ENCODE results near the gene TCF20.

Gene TCF20

GRCh38 chr22:42268852-42269410 lies 1.5 kb downstream of the TCF20 start:
- H3K9ac ChIP-seq (ENCODE audit: insufficient read length, low read depth), result peak overlapping the region; percentile 86
- DNase-seq (ENCODE audit: low read depth, low spot score), result no peak
- no peaks in the 10 kb centered on the region for H3K36me3 ChIP-seq (ENCODE audit: insufficient read depth, insufficient read length, low read length)
- H3K4me1 ChIP-seq (ENCODE audit: insufficient read depth, insufficient read length), result peaks cover 5% of the 10 kb centered on the region
- H3K4me3 ChIP-seq (ENCODE audit: insufficient read length, low read depth), result peak overlapping the region; percentile 75
- TF ChIP-seq SUZ12 (IDR thresholded peaks at IDR 0.05; ENCODE audit: extremely low read depth, insufficient read depth, insufficient read length) (no peak), YY1 (IDR thresholded peaks at IDR 0.05; ENCODE audit: insufficient read depth, insufficient read length) (no peak), ZNF274 (IDR thresholded peaks at IDR 0.05; ENCODE audit: low read depth, low read length) (no peak)
- no peaks in the 10 kb centered on the region for H3K9me3 ChIP-seq (ENCODE audit: insufficient read depth, low read length)
- no peaks in the 10 kb centered on the region for H3K27me3 ChIP-seq (ENCODE audit: insufficient read depth, insufficient read length)

- Histone ChIP-seq H3K9ac (ENCODE audit: insufficient read length, low read depth) (no peak overlapping the region), H3K27me3 (ENCODE audit: insufficient read depth, insufficient read length) (no peaks in the 10 kb centered on the region), H3K4me3 (ENCODE audit: insufficient read length, low read depth) (no peak overlapping the region), H3K36me3 (ENCODE audit: insufficient read depth, insufficient read length, low read length) (no peaks in the 10 kb centered on the region), H3K4me1 (ENCODE audit: insufficient read depth, insufficient read length) (no peaks in the 10 kb centered on the region), H3K9me3 (ENCODE audit: insufficient read depth, low read length) (no peaks in the 10 kb centered on the region)
- no peak for DNase-seq (ENCODE audit: low read depth, low spot score)
- TF ChIP-seq ZNF274 (IDR thresholded peaks at IDR 0.05; ENCODE audit: low read depth, low read length) (no peak), SUZ12 (IDR thresholded peaks at IDR 0.05; ENCODE audit: extremely low read depth, insufficient read depth, insufficient read length) (no peak), YY1 (IDR thresholded peaks at IDR 0.05; ENCODE audit: insufficient read depth, insufficient read length) (no peak)
Measured at GRCh38 chr22:42265321-42265720, 5.1 kb downstream of the TCF20 start.

- H3K9ac ChIP-seq (ENCODE audit: insufficient read length, low read depth), result no peak overlapping the region
- H3K4me1 ChIP-seq (ENCODE audit: insufficient read depth, insufficient read length), result no peaks in the 10 kb centered on the region
- H3K4me3 ChIP-seq (ENCODE audit: insufficient read length, low read depth), result no peak overlapping the region
- no peaks in the 10 kb centered on the region for H3K9me3 ChIP-seq (ENCODE audit: insufficient read depth, low read length)
- no peaks in the 10 kb centered on the region for H3K36me3 ChIP-seq (ENCODE audit: insufficient read depth, insufficient read length, low read length)
- DNase-seq (ENCODE audit: low read depth, low spot score), result no peak
- no peak for TF ChIP-seq SUZ12 (IDR thresholded peaks at IDR 0.05; ENCODE audit: extremely low read depth, insufficient read depth, insufficient read length)
- TF ChIP-seq ZNF274 (IDR thresholded peaks at IDR 0.05; ENCODE audit: low read depth, low read length), result no peak
- no peak for TF ChIP-seq YY1 (IDR thresholded peaks at IDR 0.05; ENCODE audit: insufficient read depth, insufficient read length)
- no peaks in the 10 kb centered on the region for H3K27me3 ChIP-seq (ENCODE audit: insufficient read depth, insufficient read length)
Measured at GRCh38 chr22:42263944-42264343, 6.5 kb downstream of the TCF20 start.

- Histone ChIP-seq H3K36me3 (ENCODE audit: insufficient read depth, insufficient read length, low read length) (no peaks in the 10 kb centered on the region), H3K27me3 (ENCODE audit: insufficient read depth, insufficient read length) (no peaks in the 10 kb centered on the region), H3K4me1 (ENCODE audit: insufficient read depth, insufficient read length) (no peaks in the 10 kb centered on the region), H3K9ac (ENCODE audit: insufficient read length, low read depth) (no peak overlapping the region), H3K9me3 (ENCODE audit: insufficient read depth, low read length) (no peaks in the 10 kb centered on the region), H3K4me3 (ENCODE audit: insufficient read length, low read depth) (no peak overlapping the region)
- no peak for DNase-seq (ENCODE audit: low read depth, low spot score)
- TF ChIP-seq SUZ12 (IDR thresholded peaks at IDR 0.05; ENCODE audit: extremely low read depth, insufficient read depth, insufficient read length), result no peak
- no peak for TF ChIP-seq YY1 (IDR thresholded peaks at IDR 0.05; ENCODE audit: insufficient read depth, insufficient read length)
- no peak for TF ChIP-seq ZNF274 (IDR thresholded peaks at IDR 0.05; ENCODE audit: low read depth, low read length)
Measured at GRCh38 chr22:42262964-42263363, 7.5 kb downstream of the TCF20 start.

- H3K4me3 ChIP-seq (ENCODE audit: insufficient read length, low read depth), result no peak overlapping the region
- no peaks in the 10 kb centered on the region for H3K9me3 ChIP-seq (ENCODE audit: insufficient read depth, low read length)
- H3K36me3 ChIP-seq (ENCODE audit: insufficient read depth, insufficient read length, low read length), result no peaks in the 10 kb centered on the region
- no peaks in the 10 kb centered on the region for H3K4me1 ChIP-seq (ENCODE audit: insufficient read depth, insufficient read length)
- no peak overlapping the region for H3K9ac ChIP-seq (ENCODE audit: insufficient read length, low read depth)
- DNase-seq (ENCODE audit: low read depth, low spot score), result no peak
- TF ChIP-seq YY1 (IDR thresholded peaks at IDR 0.05; ENCODE audit: insufficient read depth, insufficient read length), result no peak
- TF ChIP-seq ZNF274 (IDR thresholded peaks at IDR 0.05; ENCODE audit: low read depth, low read length), result no peak
- no peak for TF ChIP-seq SUZ12 (IDR thresholded peaks at IDR 0.05; ENCODE audit: extremely low read depth, insufficient read depth, insufficient read length)
- no peaks in the 10 kb centered on the region for H3K27me3 ChIP-seq (ENCODE audit: insufficient read depth, insufficient read length)
Measured at GRCh38 chr22:42261296-42261695, 9.2 kb downstream of the TCF20 start.

- no peak overlapping the region for H3K9ac ChIP-seq (ENCODE audit: insufficient read length, low read depth)
- DNase-seq (ENCODE audit: low read depth, low spot score), result no peak
- no peaks in the 10 kb centered on the region for H3K36me3 ChIP-seq (ENCODE audit: insufficient read depth, insufficient read length, low read length)
- H3K27me3 ChIP-seq (ENCODE audit: insufficient read depth, insufficient read length), result no peaks in the 10 kb centered on the region
- no peak for TF ChIP-seq ZNF274 (IDR thresholded peaks at IDR 0.05; ENCODE audit: low read depth, low read length)
- no peak overlapping the region for H3K4me3 ChIP-seq (ENCODE audit: insufficient read length, low read depth)
- no peaks in the 10 kb centered on the region for H3K9me3 ChIP-seq (ENCODE audit: insufficient read depth, low read length)
- H3K4me1 ChIP-seq (ENCODE audit: insufficient read depth, insufficient read length), result no peaks in the 10 kb centered on the region
Measured at GRCh38 chr22:42258126-42258525, 12.3 kb downstream of the TCF20 start.

GRCh38 chr22:42257386-42257785 lies 13.1 kb downstream of the TCF20 start:
- no peak for DNase-seq (ENCODE audit: low read depth, low spot score)
- TF ChIP-seq SUZ12 (IDR thresholded peaks at IDR 0.05; ENCODE audit: extremely low read depth, insufficient read depth, insufficient read length), result no peak
- TF ChIP-seq ZNF274 (IDR thresholded peaks at IDR 0.05; ENCODE audit: low read depth, low read length), result no peak
- no peak for TF ChIP-seq YY1 (IDR thresholded peaks at IDR 0.05; ENCODE audit: insufficient read depth, insufficient read length)
- no peak overlapping the region for H3K9ac ChIP-seq (ENCODE audit: insufficient read length, low read depth)
- H3K9me3 ChIP-seq (ENCODE audit: insufficient read depth, low read length), result no peaks in the 10 kb centered on the region
- no peaks in the 10 kb centered on the region for H3K36me3 ChIP-seq (ENCODE audit: insufficient read depth, insufficient read length, low read length)
- no peaks in the 10 kb centered on the region for H3K4me1 ChIP-seq (ENCODE audit: insufficient read depth, insufficient read length)
- H3K4me3 ChIP-seq (ENCODE audit: insufficient read length, low read depth), result no peak overlapping the region
- no peaks in the 10 kb centered on the region for H3K27me3 ChIP-seq (ENCODE audit: insufficient read depth, insufficient read length)

Data from NT2/D1 (cell line).